ENCODE data around the gene ATOH8. TPM values are rescaled to one million over a fixed set of nuclear protein-coding genes. Genes with fewer than 3 reads are reported as not detected.
A peak's percentile ranks its signal among the peaks of the same experiment; 100 is the strongest.

Gene ATOH8
- total and polyA plus RNA-seq, 2 donors (not counting 1 experiment from before 2014, with no cell fraction given) = not detected

GRCh38 chr2:85745619-85746018 is 8.2 kb upstream of the ATOH8 start:
- H3K9ac ChIP-seq (ENCODE audit: low read length) = no peak overlapping the region
- Mint-ChIP-seq H3K27ac (no peak overlapping the region), H3K9me3 (ENCODE audit: insufficient read depth) (no peaks in the 10 kb centered on the region), H3K27me3 (peaks cover 40% of the 10 kb centered on the region), H3K4me1 (peaks cover 50% of the 10 kb centered on the region), H3K4me3 (peak overlapping the region; percentile 11)
- ATAC-seq (ENCODE audit: low read depth) (no peak), DNase-seq (no peak)
- TF ChIP-seq, protein P1, sequence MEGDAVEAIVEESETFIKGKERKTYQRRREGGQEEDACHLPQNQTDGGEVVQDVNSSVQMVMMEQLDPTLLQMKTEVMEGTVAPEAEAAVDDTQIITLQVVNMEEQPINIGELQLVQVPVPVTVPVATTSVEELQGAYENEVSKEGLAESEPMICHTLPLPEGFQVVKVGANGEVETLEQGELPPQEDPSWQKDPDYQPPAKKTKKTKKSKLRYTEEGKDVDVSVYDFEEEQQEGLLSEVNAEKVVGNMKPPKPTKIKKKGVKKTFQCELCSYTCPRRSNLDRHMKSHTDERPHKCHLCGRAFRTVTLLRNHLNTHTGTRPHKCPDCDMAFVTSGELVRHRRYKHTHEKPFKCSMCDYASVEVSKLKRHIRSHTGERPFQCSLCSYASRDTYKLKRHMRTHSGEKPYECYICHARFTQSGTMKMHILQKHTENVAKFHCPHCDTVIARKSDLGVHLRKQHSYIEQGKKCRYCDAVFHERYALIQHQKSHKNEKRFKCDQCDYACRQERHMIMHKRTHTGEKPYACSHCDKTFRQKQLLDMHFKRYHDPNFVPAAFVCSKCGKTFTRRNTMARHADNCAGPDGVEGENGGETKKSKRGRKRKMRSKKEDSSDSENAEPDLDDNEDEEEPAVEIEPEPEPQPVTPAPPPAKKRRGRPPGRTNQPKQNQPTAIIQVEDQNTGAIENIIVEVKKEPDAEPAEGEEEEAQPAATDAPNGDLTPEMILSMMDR (IDR thresholded peaks at IDR 0.05) = no peak
- TF ChIP-seq EZH2 (IDR thresholded peaks at IDR 0.05; ENCODE audit: borderline replicate concordance, insufficient read depth, low read depth, low read length, poor library complexity, severe bottlenecking) = no peak
- no peaks in the 10 kb centered on the region for H3K36me3 ChIP-seq (replicated peaks in 1 of 2; ENCODE audit: control extremely low read depth in 1 of 2, control insufficient read depth in 1 of 2, extremely low read depth in 1 of 2, insufficient read depth in 2 of 2, low read length in 1 of 2)
- peak overlapping the region; percentile 21 for H3K4me2 ChIP-seq (replicated peaks; ENCODE audit: low read depth, low read length, poor library complexity, severe bottlenecking)
- peaks cover 0 to 12% (median 5%) of the 10 kb centered on the region in 4 experiments for H3K27me3 ChIP-seq (replicated peaks in 1 of 4; ENCODE audit: control extremely low read depth in 1 of 4, control insufficient read depth in 3 of 4, insufficient read depth in 4 of 4, low read length in 3 of 4)
- WGBS (ENCODE audit: insufficient coverage) = 58% methylated on average over 2 of the region's 8 CpGs
- no peak overlapping the region for H2AFZ ChIP-seq (ENCODE audit: insufficient read depth, low read depth, low read length, poor library complexity, severe bottlenecking)
- peaks cover 36 to 44% of the 10 kb centered on the region in 2 donors for H3K4me1 ChIP-seq (ENCODE audit: control insufficient read depth in 2 of 2, insufficient read depth in 2 of 2, low read length in 2 of 2)
- intact Hi-C loops (cut with micrococcal nuclease) = no loop called here
- H4K20me1 ChIP-seq (ENCODE audit: control insufficient read depth, insufficient read depth, low read length, poor library complexity, severe bottlenecking) = no peaks in the 10 kb centered on the region
- no peaks in the 10 kb centered on the region for H3K79me2 ChIP-seq (ENCODE audit: control insufficient read depth, insufficient read depth, low read length)
- H3K9me3 ChIP-seq (ENCODE audit: control extremely low read depth in 1 of 3, control insufficient read depth in 2 of 3, insufficient read depth in 1 of 3, low read length in 2 of 3) = peaks cover 0 to 26% (median 17%) of the 10 kb centered on the region in 3 donors
- H3K4me3 ChIP-seq (ENCODE audit: control extremely low read depth in 1 of 5, extremely low read depth in 1 of 5, insufficient read depth in 1 of 5, low read depth in 2 of 5, low read length in 4 of 5) = no peak overlapping the region
- ChIA-PET CTCF (interaction anchor here (0.9 to 2.1 kb wide), 4 partner anchors 16 to 334 kb away, joined by 3 to 11 read pairs (median 4); no protein-coding TSS in a partner anchor), POLR2A (no interaction called here)
- no peak overlapping the region for H3K27ac ChIP-seq (ENCODE audit: low read length in 2 of 2)

GRCh38 chr2:85746321-85747004 is 7.3 kb upstream of the ATOH8 start:
- Histone ChIP-seq H3K9ac (ENCODE audit: low read length) (no peak overlapping the region), H3K27me3 (replicated peaks in 1 of 4; ENCODE audit: control extremely low read depth in 1 of 4, control insufficient read depth in 3 of 4, insufficient read depth in 4 of 4, low read length in 3 of 4) (peaks cover 0 to 16% (median 6%) of the 10 kb centered on the region in 4 experiments), H3K79me2 (ENCODE audit: control insufficient read depth, insufficient read depth, low read length) (no peaks in the 10 kb centered on the region), H3K4me2 (replicated peaks; ENCODE audit: low read depth, low read length, poor library complexity, severe bottlenecking) (no peak overlapping the region), H3K27ac (ENCODE audit: low read length in 2 of 2) (no peak overlapping the region), H3K4me1 (ENCODE audit: control insufficient read depth in 2 of 2, insufficient read depth in 2 of 2, low read length in 2 of 2) (peaks cover 36 to 46% of the 10 kb centered on the region in 2 donors), H4K20me1 (ENCODE audit: control insufficient read depth, insufficient read depth, low read length, poor library complexity, severe bottlenecking) (no peaks in the 10 kb centered on the region), H3K4me3 (ENCODE audit: control extremely low read depth in 1 of 5, extremely low read depth in 1 of 5, insufficient read depth in 1 of 5, low read depth in 2 of 5, low read length in 4 of 5) (no peak overlapping the region), H3K36me3 (replicated peaks in 1 of 2; ENCODE audit: control extremely low read depth in 1 of 2, control insufficient read depth in 1 of 2, extremely low read depth in 1 of 2, insufficient read depth in 2 of 2, low read length in 1 of 2) (no peaks in the 10 kb centered on the region), H2AFZ (ENCODE audit: insufficient read depth, low read depth, low read length, poor library complexity, severe bottlenecking) (no peak overlapping the region), H3K9me3 (ENCODE audit: control extremely low read depth in 1 of 3, control insufficient read depth in 2 of 3, insufficient read depth in 1 of 3, low read length in 2 of 3) (peaks cover 0 to 32% (median 17%) of the 10 kb centered on the region in 3 donors)
- Mint-ChIP-seq H3K9me3 (ENCODE audit: insufficient read depth) (no peaks in the 10 kb centered on the region), H3K4me3 (no peak overlapping the region), H3K27ac (no peak overlapping the region), H3K4me1 (peaks cover 51% of the 10 kb centered on the region), H3K27me3 (peaks cover 37% of the 10 kb centered on the region)
- ChIA-PET POLR2A (no interaction called here), CTCF (interaction anchor here (1.3 to 1.8 kb wide), 2 partner anchors 18 to 39 kb away, joined by 6 to 8 read pairs; no protein-coding TSS in a partner anchor)
- no peak for DNase-seq
- intact Hi-C loops (cut with micrococcal nuclease) = no loop called here
- 79% methylated on average over 6 of the region's 8 CpGs for WGBS (ENCODE audit: insufficient coverage)
- no peak for ATAC-seq (ENCODE audit: low read depth)
- TF ChIP-seq, protein P1 (IDR thresholded peaks at IDR 0.05) = no peak
- no peak for TF ChIP-seq EZH2 (IDR thresholded peaks at IDR 0.05; ENCODE audit: borderline replicate concordance, insufficient read depth, low read depth, low read length, poor library complexity, severe bottlenecking)
